ENCODE results near the gene OR1E1. TPM values are rescaled to one million over a fixed set of nuclear protein-coding genes. Genes with fewer than 3 reads are reported as not detected.
"Not testable (repeated sequence)": the region's sequence is repeated elsewhere in the genome, so short reads cannot be mapped to it uniquely, and the experiment has no call there.

The OR1E1 gene
- total and polyA plus RNA-seq, 2 of the 4 experiments (the other 2 are of a cell fraction) = not detected

DNA sequence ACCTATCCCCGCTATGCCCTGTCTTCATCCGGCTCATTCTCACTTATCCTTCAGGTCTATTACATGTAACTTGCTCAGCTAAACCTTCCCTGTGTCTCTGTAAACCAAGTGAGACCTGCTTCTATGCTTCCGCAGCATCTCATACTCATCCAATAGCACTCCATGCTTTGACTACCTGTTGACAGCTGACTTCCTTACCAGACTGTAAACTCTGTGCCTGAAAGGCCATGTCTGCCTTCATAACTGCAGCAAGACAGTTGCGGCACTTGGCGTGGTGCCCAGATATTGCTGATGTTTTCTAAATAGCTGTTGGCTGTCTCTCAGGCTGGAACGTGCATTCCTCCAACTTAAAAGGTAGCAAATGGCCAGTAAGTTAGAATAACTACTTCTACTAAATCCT is 1.8 kb upstream of the OR1E1 start:
- Histone ChIP-seq H3K36me3 (ENCODE audit: control insufficient read depth, insufficient read depth, low read length) (no peaks in the 10 kb centered on the region), H3K56ac (ENCODE audit: extremely low read depth, insufficient read depth, low read length) (no peak overlapping the region), H3K9me3 (ENCODE audit: control insufficient read depth, insufficient read depth, low read length) (peaks cover 5% of the 10 kb centered on the region; the same call in 1 of the 2 replicates), H3K4me2 (ENCODE audit: low read depth, low read length) (no peak overlapping the region), H2BK15ac (ENCODE audit: low read depth, low read length) (no peak overlapping the region), H4K20me1 (ENCODE audit: insufficient read depth, low read length) (no peaks in the 10 kb centered on the region), H3K4ac (ENCODE audit: low read depth, low read length) (no peak overlapping the region), H3K9me1 (ENCODE audit: insufficient read depth, low read length) (no peaks in the 10 kb centered on the region), H3K27me3 (ENCODE audit: control insufficient read depth, insufficient read depth, low read length) (no peaks in the 10 kb centered on the region), H4K5ac (ENCODE audit: low read depth, low read length) (no peak overlapping the region), H2BK20ac (ENCODE audit: low read depth, low read length) (no peak overlapping the region), H4K91ac (ENCODE audit: insufficient read depth, low read depth, low read length) (no peak overlapping the region), H3K4me3 (ENCODE audit: insufficient read depth, low read depth, low read length) (no peak overlapping the region), H2BK5ac (ENCODE audit: low read depth, low read length, poor library complexity, severe bottlenecking) (no peak overlapping the region), H2AK9ac (replicated peaks; ENCODE audit: low read depth, low read length, poor library complexity) (no peak overlapping the region), H3K9ac (ENCODE audit: low read depth, low read length) (no peak overlapping the region), H2AFZ (replicated peaks; ENCODE audit: low read length, poor library complexity) (no peak overlapping the region), H2AK5ac (ENCODE audit: low read depth, low read length) (no peak overlapping the region), H3K79me1 (ENCODE audit: low read depth in 1 of 2, low read length in 2 of 2) (no peaks in the 10 kb centered on the region), H3K14ac (replicated peaks; ENCODE audit: low read depth, low read length) (no peak overlapping the region), H3K18ac (ENCODE audit: low read depth, low read length) (no peak overlapping the region), H3K23ac (ENCODE audit: low read depth, low read length) (no peak overlapping the region), H2BK120ac (ENCODE audit: low read depth, low read length) (no peak overlapping the region), H3K4me1 (ENCODE audit: control insufficient read depth, insufficient read depth, low read length) (no peaks in the 10 kb centered on the region), H3K27ac (ENCODE audit: insufficient read depth, low read length) (no peak overlapping the region), H4K8ac (ENCODE audit: low read depth in 2 of 2, low read length in 2 of 2) (no peak overlapping the region)
- BruUV-seq (replicated peaks) = no TSS peak
- intact Hi-C loops (cut with micrococcal nuclease) = no loop called here
- CTCF ChIA-PET = no interaction called here
- no peak for ATAC-seq (ENCODE audit: low read depth)
- POLR2A ChIA-PET (ENCODE audit: unreplicated experiment) = no interaction called here
- in situ Hi-C loops (cut with MboI; ENCODE audit: low sequenced_read_pairs) = no loop called here
- dilution Hi-C loops (cut with HindIII; ENCODE audit: low sequenced_read_pairs, unreplicated experiment) = no loop called here
- 11% methylated on average over 3 of the region's 6 CpGs; no CpG with 5 or more reads in 1 of the 2 experiments for WGBS, 2 experiments (ENCODE audit: extremely low coverage in 2 of 2, insufficient read length in 1 of 2)
- TF ChIP-seq, protein P1, sequence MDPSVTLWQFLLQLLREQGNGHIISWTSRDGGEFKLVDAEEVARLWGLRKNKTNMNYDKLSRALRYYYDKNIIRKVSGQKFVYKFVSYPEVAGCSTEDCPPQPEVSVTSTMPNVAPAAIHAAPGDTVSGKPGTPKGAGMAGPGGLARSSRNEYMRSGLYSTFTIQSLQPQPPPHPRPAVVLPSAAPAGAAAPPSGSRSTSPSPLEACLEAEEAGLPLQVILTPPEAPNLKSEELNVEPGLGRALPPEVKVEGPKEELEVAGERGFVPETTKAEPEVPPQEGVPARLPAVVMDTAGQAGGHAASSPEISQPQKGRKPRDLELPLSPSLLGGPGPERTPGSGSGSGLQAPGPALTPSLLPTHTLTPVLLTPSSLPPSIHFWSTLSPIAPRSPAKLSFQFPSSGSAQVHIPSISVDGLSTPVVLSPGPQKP (IDR thresholded peaks at IDR 0.05; ENCODE audit: borderline replicate concordance, low read depth, low read length) = no peak
- TF ChIP-seq BHLHE40 (IDR thresholded peaks at IDR 0.05; ENCODE audit: low read depth, low read length) = no peak
- TF ChIP-seq RFX5 (IDR thresholded peaks at IDR 0.05; ENCODE audit: low read depth, low read length) = no peak
- no peak for TF ChIP-seq SMC3 (IDR thresholded peaks at IDR 0.05; ENCODE audit: low read depth, low read length)
- DNase-seq = no peak

DNA sequence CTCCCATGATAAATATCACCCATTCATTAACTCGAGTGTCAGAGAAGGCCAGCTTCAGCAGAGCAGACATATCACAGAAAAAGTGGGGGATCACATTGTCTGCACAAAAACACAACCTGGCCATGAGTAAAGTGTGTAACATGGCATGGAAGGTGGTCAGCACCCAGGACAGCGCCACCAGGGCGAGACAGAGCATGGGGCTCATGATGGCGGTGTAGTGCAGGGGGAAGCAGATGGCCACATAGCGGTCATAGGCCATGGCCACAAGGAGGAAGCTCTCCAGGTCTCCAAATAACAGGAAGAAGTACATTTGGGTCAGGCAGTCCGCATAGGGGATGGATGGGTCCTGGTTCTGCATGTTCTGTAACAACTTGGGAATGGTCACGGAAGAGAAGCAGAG is 409 bp downstream of the OR1E1 start:
- ATAC-seq (ENCODE audit: low read depth); H4K20me1 ChIP-seq (ENCODE audit: insufficient read depth, low read length): not testable (repeated sequence)

More for the DNA sequence above, 409 bp downstream of the OR1E1 start:
- H3K9ac ChIP-seq (ENCODE audit: low read depth, low read length); H3K27ac ChIP-seq (ENCODE audit: insufficient read depth, low read length); H3K4ac ChIP-seq (ENCODE audit: low read depth, low read length); H3K79me1 ChIP-seq (ENCODE audit: low read depth in 1 of 2, low read length in 2 of 2); CTCF ChIA-PET; H2BK20ac ChIP-seq (ENCODE audit: low read depth, low read length); H3K14ac ChIP-seq (replicated peaks; ENCODE audit: low read depth, low read length); dilution Hi-C loops (cut with HindIII; ENCODE audit: low sequenced_read_pairs, unreplicated experiment); H2BK15ac ChIP-seq (ENCODE audit: low read depth, low read length); H3K9me3 ChIP-seq (ENCODE audit: control insufficient read depth, insufficient read depth, low read length); H4K5ac ChIP-seq (ENCODE audit: low read depth, low read length); H2AK5ac ChIP-seq (ENCODE audit: low read depth, low read length); intact Hi-C loops (cut with micrococcal nuclease); H2BK120ac ChIP-seq (ENCODE audit: low read depth, low read length); H3K4me2 ChIP-seq (ENCODE audit: low read depth, low read length); H3K27me3 ChIP-seq (ENCODE audit: control insufficient read depth, insufficient read depth, low read length); DNase-seq; H3K23ac ChIP-seq (ENCODE audit: low read depth, low read length); POLR2A ChIA-PET (ENCODE audit: unreplicated experiment); H4K8ac ChIP-seq (ENCODE audit: low read depth in 2 of 2, low read length in 2 of 2); H3K56ac ChIP-seq (ENCODE audit: extremely low read depth, insufficient read depth, low read length); H3K4me1 ChIP-seq (ENCODE audit: control insufficient read depth, insufficient read depth, low read length); H3K18ac ChIP-seq (ENCODE audit: low read depth, low read length); H3K9me1 ChIP-seq (ENCODE audit: insufficient read depth, low read length); H2BK5ac ChIP-seq (ENCODE audit: low read depth, low read length, poor library complexity, severe bottlenecking); H3K36me3 ChIP-seq (ENCODE audit: control insufficient read depth, insufficient read depth, low read length); in situ Hi-C loops (cut with MboI; ENCODE audit: low sequenced_read_pairs); H4K91ac ChIP-seq (ENCODE audit: insufficient read depth, low read depth, low read length); BruUV-seq (replicated peaks); H2AFZ ChIP-seq (replicated peaks; ENCODE audit: low read length, poor library complexity); H2AK9ac ChIP-seq (replicated peaks; ENCODE audit: low read depth, low read length, poor library complexity); H3K4me3 ChIP-seq (ENCODE audit: insufficient read depth, low read depth, low read length): not testable (repeated sequence)
- WGBS, 2 experiments (ENCODE audit: extremely low coverage in 2 of 2, insufficient read length in 1 of 2) = 42% methylated on average over 5 of the region's 7 CpGs; no CpG with 5 or more reads in 1 of the 2 experiments
